ENCODE measurements around the gene FRMD3.

- TF ChIP-seq CTCF (IDR thresholded peaks at IDR 0.05 in 8 of 11, conservative IDR thresholded peaks at IDR 0.05 in 3 of 11), result no peak
- TF ChIP-seq POLR2A (IDR thresholded peaks at IDR 0.05), result no peak
- TF ChIP-seq POLR2AphosphoS5 (IDR thresholded peaks at IDR 0.05), result no peak
These were observed 247.5 kb downstream of the FRMD3 start for GRCh38 chr9:83290692-83291091.
